GM12801 (cell line): ENCODE results near the gene MYO1G.

Experiments used
- CTCF ChIP-seq: IDR thresholded peaks from one replicate; pipeline ENCODE4 v1.5.1; 2011; ENCODE audit warnings: control low read depth; ENCODE audit not compliant: insufficient read length; ENCODE audit errors: extremely low read depth

The MYO1G gene

DNA sequence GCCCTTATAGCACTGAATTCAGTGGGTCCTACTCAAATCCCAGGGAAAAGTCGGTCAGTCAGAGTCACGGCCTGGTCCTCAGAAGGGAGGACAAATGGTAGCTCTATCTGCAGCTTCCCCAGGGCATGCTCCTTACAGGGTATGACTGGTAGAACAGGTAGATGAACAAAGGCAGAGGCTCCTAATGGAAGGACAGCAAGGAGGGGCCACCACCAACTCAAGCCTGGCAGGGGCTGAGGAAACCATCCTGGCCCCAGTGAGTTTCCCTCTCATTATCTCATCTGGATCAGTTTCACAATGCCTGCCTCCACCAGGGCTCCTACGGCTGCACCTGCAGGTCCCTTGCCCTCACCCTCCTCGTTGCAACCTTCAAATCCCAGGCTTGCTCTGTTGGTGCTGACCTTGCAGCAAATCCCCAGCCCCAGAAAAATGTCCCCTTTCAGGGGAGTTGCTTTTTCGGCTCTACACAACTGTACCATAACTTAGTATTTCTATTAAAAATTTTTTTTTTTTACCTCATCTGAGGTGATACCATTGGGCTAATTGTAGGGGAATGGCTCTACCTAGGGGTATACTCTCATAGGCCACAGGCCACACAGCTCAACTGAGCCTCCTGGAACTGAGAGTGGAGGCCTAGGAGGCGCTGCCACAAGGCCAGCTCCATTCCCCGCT is 2.4 kb upstream of the MYO1G start:
- no peak for TF ChIP-seq CTCF

DNA sequence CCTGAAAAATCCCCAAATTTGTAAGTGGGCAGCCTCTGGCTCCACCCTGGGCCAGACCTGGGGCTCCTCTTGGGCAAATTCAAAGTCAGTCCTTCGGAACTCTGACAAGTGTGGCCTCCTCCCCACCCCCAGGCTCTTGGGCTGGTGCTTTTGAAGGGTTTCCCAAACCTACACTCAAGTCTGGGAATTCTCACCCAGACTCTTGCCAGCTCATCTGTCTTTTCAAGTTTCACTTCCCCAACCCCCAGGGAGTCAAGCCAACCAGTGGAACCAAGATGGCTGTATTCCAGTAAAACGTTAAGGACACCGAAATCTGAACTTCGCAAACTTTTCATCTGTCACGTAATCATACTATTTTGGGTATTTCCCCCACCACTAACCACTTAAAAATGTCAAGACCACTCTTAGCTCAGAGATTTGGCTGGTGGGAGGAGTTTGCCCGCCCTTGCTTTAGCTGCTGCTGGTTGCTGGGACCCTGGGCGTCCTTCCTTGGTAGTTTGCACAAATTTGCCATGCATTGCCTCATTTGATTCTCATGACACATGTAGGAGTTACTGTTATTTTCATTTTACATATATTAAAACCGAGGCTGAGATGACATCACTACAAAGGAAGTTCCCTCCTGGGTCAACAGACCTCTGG is 1.7 kb upstream of the MYO1G start:
- TF ChIP-seq CTCF, result no peak

- no peak for TF ChIP-seq CTCF
Measured at GRCh38 chr7:44979481-44980392, 922 bp upstream of the MYO1G start.

- TF ChIP-seq CTCF, result no peak
Measured at GRCh38 chr7:44977959-44978335, 868 bp downstream of the MYO1G start.

DNA sequence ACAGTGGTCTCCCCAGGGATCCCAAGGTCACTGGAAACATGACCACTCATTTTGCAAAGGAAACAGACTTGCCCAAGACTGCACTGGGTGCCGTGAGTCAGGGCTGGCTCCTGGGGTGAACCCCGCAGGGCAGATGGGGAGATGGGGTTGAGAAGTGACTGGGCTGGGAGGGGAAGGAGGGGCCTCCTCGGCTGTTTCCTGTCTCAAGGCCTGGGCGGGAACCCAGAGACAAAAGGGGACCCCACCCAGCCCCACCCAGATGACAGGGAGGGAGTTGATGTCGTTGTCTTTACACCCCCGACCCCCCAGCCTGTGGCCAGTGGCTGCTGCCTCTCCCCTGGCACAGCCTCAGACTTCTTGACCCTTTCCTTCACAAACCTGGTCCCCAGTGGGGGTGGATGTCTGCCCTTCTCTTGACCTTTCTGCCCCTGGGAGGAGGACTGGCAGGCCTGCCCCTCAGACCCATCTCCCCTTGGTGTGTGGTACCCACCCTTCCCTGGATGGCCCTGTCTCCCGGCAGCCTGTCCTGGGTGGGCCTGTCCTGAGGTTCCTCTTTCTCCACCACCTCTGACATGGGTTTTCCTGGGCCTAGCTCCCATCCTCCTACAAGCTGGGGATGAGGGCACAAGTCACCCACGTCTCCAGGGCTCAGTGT is 1.4 kb downstream of the MYO1G start:
- no peak for TF ChIP-seq CTCF

- no peak for TF ChIP-seq CTCF
Measured at GRCh38 chr7:44976746-44977196, 2.0 kb downstream of the MYO1G start.

- no peak for TF ChIP-seq CTCF
Measured at GRCh38 chr7:44976040-44976745, 2.6 kb downstream of the MYO1G start.
